Esophagus squamous epithelium (tissue), 4 donors: Measurements from ENCODE around the gene DCTN3.

Experiments
- POLR2A ChIP-seq, 4 donors: fragments of 450-650 bp; IDR thresholded peaks; one replicate each; pipeline ENCODE4 v1.6.1; 2017; ENCODE audit warnings: antibody characterized with exemption in 4 of 4, mild to moderate bottlenecking in 4 of 4, moderate library complexity in 3 of 4
- TF ChIP-seq, protein P1 (sequence below), 6 experiments: fragments of 450-650 bp in 4 of 6; fragments of 200-600 bp in 2 of 6; sonication (generic) in 2 of 6; IDR thresholded peaks; one replicate each; pipeline ENCODE4 v1.5.1; 2016 to 2019; ENCODE audit warnings: antibody characterized with exemption in 6 of 6, mild to moderate bottlenecking in 4 of 6, moderate library complexity in 4 of 6

GRCh38 chr9:34659592-34660253 is 39.4 kb upstream of the DCTN3 start:
- TF ChIP-seq, protein P1, sequence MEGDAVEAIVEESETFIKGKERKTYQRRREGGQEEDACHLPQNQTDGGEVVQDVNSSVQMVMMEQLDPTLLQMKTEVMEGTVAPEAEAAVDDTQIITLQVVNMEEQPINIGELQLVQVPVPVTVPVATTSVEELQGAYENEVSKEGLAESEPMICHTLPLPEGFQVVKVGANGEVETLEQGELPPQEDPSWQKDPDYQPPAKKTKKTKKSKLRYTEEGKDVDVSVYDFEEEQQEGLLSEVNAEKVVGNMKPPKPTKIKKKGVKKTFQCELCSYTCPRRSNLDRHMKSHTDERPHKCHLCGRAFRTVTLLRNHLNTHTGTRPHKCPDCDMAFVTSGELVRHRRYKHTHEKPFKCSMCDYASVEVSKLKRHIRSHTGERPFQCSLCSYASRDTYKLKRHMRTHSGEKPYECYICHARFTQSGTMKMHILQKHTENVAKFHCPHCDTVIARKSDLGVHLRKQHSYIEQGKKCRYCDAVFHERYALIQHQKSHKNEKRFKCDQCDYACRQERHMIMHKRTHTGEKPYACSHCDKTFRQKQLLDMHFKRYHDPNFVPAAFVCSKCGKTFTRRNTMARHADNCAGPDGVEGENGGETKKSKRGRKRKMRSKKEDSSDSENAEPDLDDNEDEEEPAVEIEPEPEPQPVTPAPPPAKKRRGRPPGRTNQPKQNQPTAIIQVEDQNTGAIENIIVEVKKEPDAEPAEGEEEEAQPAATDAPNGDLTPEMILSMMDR (IDR thresholded peaks at IDR 0.05), result no peak
- TF ChIP-seq POLR2A (IDR thresholded peaks at IDR 0.05), result no peak
